Endodermal cell (in vitro differentiated cells): ENCODE data around the gene UBL7. TPM values are rescaled to one million over a fixed set of nuclear protein-coding genes. Genes with fewer than 3 reads are reported as not detected.

Experiments
- DNase-seq: peaks from one replicate; pipeline ENCODE4 v3.0.0-alpha.2; 2017
- H3K27ac ChIP-seq: 2 replicates; pipeline ENCODE4 v1.5.1; 2013; ENCODE audit warnings: mild to moderate bottlenecking, low read depth, low read length, moderate library complexity
- H3K27me3 ChIP-seq: 2 replicates; pipeline ENCODE4 v1.6.1; 2013; ENCODE audit warnings: mild to moderate bottlenecking, low read length, moderate library complexity; ENCODE audit not compliant: insufficient read depth, control insufficient read depth, poor library complexity, severe bottlenecking
- H3K36me3 ChIP-seq: 2 replicates; pipeline ENCODE4 v1.7.0; 2013; ENCODE audit warnings: mild to moderate bottlenecking, low read length, moderate library complexity; ENCODE audit not compliant: control insufficient read depth, insufficient read depth
- H3K4me1 ChIP-seq: one replicate; pipeline ENCODE4 v1.7.0; 2013; ENCODE audit warnings: low read length; ENCODE audit not compliant: control insufficient read depth, insufficient read depth
- H3K4me3 ChIP-seq: 2 replicates; pipeline ENCODE4 v1.5.1; 2013; ENCODE audit warnings: mild to moderate bottlenecking, low read length, moderate library complexity
- H3K9ac ChIP-seq: 2 replicates; pipeline ENCODE4 v1.6.1; 2013; ENCODE audit warnings: mild to moderate bottlenecking, low read length, moderate library complexity; ENCODE audit not compliant: poor library complexity, severe bottlenecking; ENCODE audit errors: extremely low read depth
- H3K9me3 ChIP-seq: 2 replicates; pipeline ENCODE4 v1.6.1; 2013; ENCODE audit warnings: mild to moderate bottlenecking, low read length, moderate library complexity; ENCODE audit not compliant: control insufficient read depth
- H3K27ac Mint-ChIP-seq: 2 replicates; pipeline ENCODE4 v1.8.0; 2020; ENCODE audit warnings: mixed read lengths
- H3K27me3 Mint-ChIP-seq: 2 replicates; pipeline ENCODE4 v1.8.0; 2021; ENCODE audit warnings: mild to moderate bottlenecking, mixed read lengths; ENCODE audit not compliant: insufficient read depth
- H3K36me3 Mint-ChIP-seq: 2 replicates; pipeline ENCODE4 v1.8.0; 2020; ENCODE audit warnings: low read depth, mixed read lengths
- H3K4me1 Mint-ChIP-seq: 2 replicates; pipeline ENCODE4 v1.8.0; 2020; ENCODE audit warnings: mixed read lengths
- H3K4me3 Mint-ChIP-seq: 2 replicates; pipeline ENCODE4 v1.8.0; 2020; ENCODE audit warnings: mild to moderate bottlenecking, moderate library complexity, mixed read lengths
- H3K9me3 Mint-ChIP-seq: 2 replicates; pipeline ENCODE4 v1.8.0; 2020; ENCODE audit warnings: mild to moderate bottlenecking, mixed read lengths
- WGBS, 2 experiments: methylation state at CpG; one replicate each; pipeline versions ENCODE4 v1.1.5 to v1.1.7; 2013; ENCODE audit warnings: missing lambda C conversion rate in 2 of 2, mixed read lengths in 1 of 2; ENCODE audit not compliant: insufficient coverage in 1 of 2, insufficient read length in 1 of 2; 5-methylcytosine and 5-hydroxymethylcytosine counted together
- total RNA-seq, 2 donors: library from RNA; stranded (reverse); fragmentation: NEBNext Ultra II Directional in 1 of 2; extraction: Animal tissue kit (Norgen Biotek cat#: 25700) in 1 of 2; gene quantifications; 2 replicates in 1 of 2; 3 replicates in 1 of 2; pipeline ENCODE4 v1.2.1, GENCODE V29; 2021
- TF ChIP-seq, protein P1 (sequence below): fragments of 200-600 bp; sonication (generic); conservative IDR thresholded peaks from 2 replicates; pipeline ENCODE4 v1.5.0; 2021; ENCODE audit warnings: antibody characterized with exemption, mild to moderate bottlenecking

Gene UBL7
- total RNA-seq, 2 donors from 2014 or later, result 38.5 to 52.6 TPM

DNA sequence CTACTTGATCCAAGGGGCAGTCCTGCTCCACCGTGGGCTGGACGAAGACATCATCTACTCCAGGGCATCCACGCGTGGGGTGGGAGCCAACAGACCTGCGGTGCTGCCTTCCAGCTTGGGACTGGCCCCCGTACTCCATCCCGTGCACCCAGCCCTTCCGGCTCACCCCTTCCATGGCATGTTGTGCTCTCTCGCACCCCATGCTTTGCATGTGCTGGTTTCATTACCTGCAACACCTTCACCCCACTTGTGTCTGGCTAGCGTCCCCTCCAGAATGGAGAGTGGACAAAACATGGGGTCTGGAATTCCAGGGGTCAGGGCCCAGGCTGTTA, 57.4 kb downstream of the UBL7 start:
- H3K4me1 ChIP-seq, result peaks cover 2% of the 10 kb centered on the region
- no peaks in the 10 kb centered on the region for H3K36me3 ChIP-seq
- Mint-ChIP-seq H3K4me3 (no peak overlapping the region), H3K36me3 (no peaks in the 10 kb centered on the region), H3K9me3 (no peaks in the 10 kb centered on the region), H3K4me1 (peaks cover 3% of the 10 kb centered on the region), H3K27me3 (no peaks in the 10 kb centered on the region), H3K27ac (no peak overlapping the region)
- 90 to 97% methylated on average over 10 of the region's 10 CpGs for WGBS, 2 experiments
- TF ChIP-seq, protein P1, sequence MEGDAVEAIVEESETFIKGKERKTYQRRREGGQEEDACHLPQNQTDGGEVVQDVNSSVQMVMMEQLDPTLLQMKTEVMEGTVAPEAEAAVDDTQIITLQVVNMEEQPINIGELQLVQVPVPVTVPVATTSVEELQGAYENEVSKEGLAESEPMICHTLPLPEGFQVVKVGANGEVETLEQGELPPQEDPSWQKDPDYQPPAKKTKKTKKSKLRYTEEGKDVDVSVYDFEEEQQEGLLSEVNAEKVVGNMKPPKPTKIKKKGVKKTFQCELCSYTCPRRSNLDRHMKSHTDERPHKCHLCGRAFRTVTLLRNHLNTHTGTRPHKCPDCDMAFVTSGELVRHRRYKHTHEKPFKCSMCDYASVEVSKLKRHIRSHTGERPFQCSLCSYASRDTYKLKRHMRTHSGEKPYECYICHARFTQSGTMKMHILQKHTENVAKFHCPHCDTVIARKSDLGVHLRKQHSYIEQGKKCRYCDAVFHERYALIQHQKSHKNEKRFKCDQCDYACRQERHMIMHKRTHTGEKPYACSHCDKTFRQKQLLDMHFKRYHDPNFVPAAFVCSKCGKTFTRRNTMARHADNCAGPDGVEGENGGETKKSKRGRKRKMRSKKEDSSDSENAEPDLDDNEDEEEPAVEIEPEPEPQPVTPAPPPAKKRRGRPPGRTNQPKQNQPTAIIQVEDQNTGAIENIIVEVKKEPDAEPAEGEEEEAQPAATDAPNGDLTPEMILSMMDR, result no peak
- no peak overlapping the region for H3K4me3 ChIP-seq
- no peak overlapping the region for H3K9ac ChIP-seq
- no peak overlapping the region for H3K27ac ChIP-seq
- no peak for DNase-seq
- H3K27me3 ChIP-seq, result no peaks in the 10 kb centered on the region
- H3K9me3 ChIP-seq, result no peaks in the 10 kb centered on the region

DNA sequence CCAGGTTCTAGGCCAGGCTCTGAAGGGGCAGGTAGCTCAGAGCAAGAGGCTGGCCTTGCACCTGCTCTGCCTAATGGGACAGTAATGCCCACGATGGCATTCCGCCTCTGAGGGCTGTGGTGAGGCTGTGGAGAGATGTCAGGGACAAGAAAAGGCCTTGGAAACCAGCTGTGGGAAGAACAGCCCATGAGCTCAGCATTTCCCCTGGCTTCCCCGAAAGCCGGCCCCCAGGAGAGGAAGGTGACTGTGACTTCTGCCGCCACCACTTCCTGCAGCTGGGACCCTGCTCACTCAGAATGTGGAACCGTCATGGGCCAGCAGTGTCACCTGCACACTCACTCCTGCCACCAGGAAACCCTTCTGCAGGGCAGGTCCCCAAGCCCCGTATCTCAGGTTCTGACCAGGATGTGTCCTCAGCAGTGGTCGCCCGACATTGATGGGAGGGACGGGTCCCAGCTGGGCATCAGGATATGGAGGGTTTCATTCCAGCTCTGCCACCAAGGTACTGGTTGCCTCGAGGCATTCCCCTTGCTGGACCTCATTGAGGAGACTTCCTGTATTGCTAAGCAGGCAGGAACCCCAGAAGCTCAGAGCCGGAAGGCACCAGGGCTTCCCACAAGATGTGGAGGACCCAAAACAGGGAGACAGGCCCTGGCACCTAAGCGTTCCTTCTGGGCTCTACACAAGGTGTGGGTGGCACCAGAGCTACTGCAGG, 57.9 kb downstream of the UBL7 start:
- Histone ChIP-seq H3K9ac (no peak overlapping the region), H3K4me1 (peaks cover 2% of the 10 kb centered on the region)
- 92% methylated on average over 11 to 13 of the region's 13 CpGs for WGBS, 2 experiments

DNA sequence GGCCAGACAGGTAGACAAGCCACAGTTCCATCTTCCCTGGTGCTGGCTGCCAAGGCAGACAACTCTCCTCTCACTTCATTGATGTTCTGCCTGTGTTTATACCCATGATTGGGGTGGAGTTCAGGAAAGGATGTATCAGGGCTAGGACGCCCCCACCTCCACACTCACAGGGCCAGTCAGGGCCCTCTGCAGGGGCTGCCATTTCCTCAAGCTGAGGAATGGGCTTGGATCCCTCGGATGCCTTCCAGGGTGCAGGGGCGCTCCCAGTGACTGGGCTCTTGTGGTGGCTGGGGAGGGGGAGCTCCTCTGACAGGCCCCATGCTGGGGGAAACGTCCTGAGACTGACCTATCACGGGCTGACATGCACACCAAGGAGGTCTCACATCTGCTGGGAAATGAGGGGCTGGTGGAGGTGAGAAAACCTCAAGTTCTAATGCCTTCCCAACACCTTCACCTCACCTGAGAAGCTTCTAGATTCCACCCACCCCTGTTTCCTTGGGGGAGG, 58.6 kb downstream of the UBL7 start:
- WGBS, 2 experiments, result 68% methylated on average over 4 of the region's 5 CpGs; no CpG with 5 or more reads in 1 of the 2 experiments
- Histone ChIP-seq H3K4me1 (peaks cover 2% of the 10 kb centered on the region), H3K4me3 (no peak overlapping the region), H3K36me3 (no peaks in the 10 kb centered on the region), H3K27me3 (no peaks in the 10 kb centered on the region), H3K9me3 (no peaks in the 10 kb centered on the region), H3K9ac (no peak overlapping the region), H3K27ac (no peak overlapping the region)
- TF ChIP-seq, protein P1, result no peak
- Mint-ChIP-seq H3K27me3 (no peaks in the 10 kb centered on the region), H3K9me3 (no peaks in the 10 kb centered on the region), H3K36me3 (no peaks in the 10 kb centered on the region), H3K4me1 (peaks cover 3% of the 10 kb centered on the region), H3K27ac (no peak overlapping the region), H3K4me3 (no peak overlapping the region)
- DNase-seq, result no peak

More for the DNA sequence above, 57.9 kb downstream of the UBL7 start:
- Mint-ChIP-seq H3K4me1 (peaks cover 3% of the 10 kb centered on the region), H3K9me3 (no peaks in the 10 kb centered on the region), H3K27ac (no peak overlapping the region), H3K4me3 (no peak overlapping the region), H3K36me3 (no peaks in the 10 kb centered on the region), H3K27me3 (no peaks in the 10 kb centered on the region)
- no peaks in the 10 kb centered on the region for H3K9me3 ChIP-seq
- no peak for DNase-seq
- H3K36me3 ChIP-seq, result no peaks in the 10 kb centered on the region
- no peak overlapping the region for H3K27ac ChIP-seq
- H3K4me3 ChIP-seq, result no peak overlapping the region
- TF ChIP-seq, protein P1, result no peak
- H3K27me3 ChIP-seq, result no peaks in the 10 kb centered on the region
